ENCODE data around the gene CAND2.
"Not testable (repeated sequence)": the region's sequence is repeated elsewhere in the genome, so short reads cannot be mapped to it uniquely, and the experiment has no call there.

The CAND2 gene

DNA sequence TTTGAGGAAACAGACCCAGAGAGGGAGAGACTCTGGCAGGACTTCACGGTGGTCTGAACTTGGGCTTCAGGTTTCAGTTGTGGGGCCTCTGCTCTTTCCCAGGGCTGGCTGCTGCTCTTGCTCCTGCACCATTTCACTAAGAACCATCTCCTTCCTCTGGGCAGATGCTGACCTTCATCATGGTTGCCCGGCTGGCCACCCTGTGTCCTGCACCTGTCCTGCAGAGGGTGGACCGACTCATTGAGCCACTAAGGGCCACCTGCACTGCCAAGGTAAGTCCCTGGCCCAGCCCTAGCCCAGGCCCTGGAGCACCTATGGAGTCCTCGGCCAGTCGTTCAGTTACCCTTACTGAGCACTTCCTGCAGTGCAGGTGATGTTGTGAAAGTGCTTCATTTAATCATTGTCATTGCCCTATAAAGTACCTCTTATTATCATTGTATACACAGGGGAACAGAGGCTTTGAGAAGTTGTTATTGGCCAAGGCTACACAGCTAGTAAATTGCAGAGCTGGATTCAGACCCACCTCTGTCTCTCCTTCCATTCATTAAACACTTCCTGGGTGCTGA is 34.9 kb downstream of the CAND2 start:
- DNase-seq (ENCODE audit: low spot score): no peak

DNA sequence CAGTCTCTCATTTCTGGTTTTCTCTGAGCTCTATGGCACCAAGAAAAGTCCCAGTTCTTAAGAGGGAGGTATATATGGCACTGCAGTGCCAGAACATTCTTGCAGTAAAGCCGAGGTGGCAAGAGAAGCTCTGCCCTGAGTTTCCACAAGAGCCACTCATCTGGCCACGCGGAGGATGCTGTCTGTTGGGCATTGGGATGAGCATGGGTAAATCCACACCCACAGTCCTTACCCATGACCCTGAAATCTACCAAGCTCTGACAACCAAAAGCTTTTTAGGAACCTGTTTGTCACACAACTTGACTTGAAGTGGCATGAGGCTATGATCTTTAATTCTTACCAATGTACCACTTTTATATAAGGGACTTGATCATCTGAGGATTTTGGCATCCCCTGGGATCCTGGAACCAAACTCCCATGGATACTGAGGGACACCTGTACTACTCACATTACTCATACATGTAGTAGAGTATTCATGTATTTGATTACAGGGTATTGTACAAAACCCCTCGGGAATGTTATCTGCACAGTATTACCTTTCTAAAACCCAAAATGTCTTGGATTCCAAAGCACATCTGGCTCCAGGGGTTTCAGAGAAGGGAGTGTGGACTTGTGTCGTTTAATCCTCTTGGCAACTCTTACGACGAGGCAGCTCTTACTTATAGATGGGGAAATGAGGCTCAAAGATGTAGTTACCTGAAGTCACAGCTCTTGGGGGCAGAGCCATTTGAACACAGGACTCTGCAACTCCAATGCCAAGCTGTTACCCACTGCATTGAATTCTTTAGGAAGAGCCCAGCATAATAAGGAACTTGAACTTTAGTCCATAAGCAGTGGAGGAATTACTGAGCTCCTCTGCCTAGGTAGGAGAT is 36.1 kb downstream of the CAND2 start:
- no peak for DNase-seq (ENCODE audit: low spot score)

DNA sequence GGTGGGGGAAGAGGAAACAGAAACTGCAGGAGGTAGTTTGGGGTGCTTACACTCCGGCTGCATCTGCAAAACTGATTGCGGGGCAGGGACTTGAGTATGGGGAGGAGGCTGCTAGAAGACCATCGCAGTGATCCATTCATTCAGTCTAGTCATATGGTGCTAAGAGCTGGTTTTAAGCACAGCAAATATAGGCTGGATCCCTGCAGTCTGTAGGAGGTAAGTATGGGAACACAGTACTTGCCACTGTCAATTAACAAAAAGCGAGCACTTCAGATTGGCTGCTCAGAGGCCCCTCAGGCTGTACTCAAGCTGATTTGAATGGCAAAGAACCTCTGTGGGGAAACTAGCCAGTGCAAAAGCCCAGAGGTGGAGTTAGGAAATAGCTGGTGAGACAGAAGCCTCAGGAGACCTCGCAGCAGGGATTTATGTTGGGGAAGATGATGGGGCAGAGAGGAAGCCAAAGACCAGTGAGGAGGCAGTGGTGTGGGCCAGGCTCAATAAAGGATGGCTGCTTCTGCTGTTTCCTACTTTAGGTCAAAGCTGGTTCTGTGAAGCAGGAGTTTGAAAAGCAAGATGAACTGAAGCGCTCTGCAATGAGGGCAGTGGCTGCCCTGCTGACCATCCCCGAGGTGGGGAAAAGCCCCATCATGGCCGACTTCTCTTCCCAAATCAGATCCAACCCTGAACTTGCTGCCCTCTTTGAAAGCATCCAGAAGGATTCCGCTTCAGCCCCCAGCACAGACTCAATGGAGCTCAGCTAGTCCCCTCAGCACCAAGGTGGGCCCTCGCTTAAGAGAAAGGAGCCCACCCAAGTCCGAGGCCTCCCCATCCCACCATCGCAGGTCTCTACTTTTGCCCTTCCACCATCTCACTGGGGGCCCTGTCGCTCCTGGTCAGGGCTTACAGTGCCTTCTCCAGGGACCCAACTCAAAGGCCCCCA is 37.0 kb downstream of the CAND2 start:
- no peak for DNase-seq (ENCODE audit: low spot score)

DNA sequence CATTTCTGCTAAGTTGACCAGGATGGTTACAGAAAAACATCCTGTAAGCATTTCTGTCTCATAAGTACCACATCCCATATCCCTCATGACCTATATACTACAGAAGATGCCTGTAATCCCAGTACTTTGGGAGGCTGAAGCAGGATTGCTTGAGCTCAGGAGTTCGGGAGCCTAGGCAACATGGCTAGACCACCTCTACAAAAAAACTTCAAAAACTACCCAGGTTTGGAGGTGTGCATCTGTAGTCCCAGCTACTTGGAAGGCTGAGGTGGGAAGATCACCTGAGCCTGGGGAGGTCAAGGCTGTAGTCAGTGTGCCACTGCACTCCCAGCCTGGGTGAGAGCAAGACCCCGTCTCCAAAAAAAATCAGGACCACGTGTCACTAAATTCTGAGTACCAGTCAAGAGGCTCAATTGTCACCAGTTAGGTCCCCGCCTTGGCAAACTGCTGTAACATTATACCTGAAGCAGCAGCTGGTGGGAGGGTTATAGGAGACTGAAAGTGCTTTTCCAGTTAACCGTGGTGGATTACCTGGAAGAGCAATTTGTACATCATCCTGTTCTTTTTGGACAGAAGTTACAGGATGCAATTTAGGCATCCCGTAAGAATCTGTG is 38.7 kb downstream of the CAND2 start:
- no peak for DNase-seq (ENCODE audit: low spot score)

DNA sequence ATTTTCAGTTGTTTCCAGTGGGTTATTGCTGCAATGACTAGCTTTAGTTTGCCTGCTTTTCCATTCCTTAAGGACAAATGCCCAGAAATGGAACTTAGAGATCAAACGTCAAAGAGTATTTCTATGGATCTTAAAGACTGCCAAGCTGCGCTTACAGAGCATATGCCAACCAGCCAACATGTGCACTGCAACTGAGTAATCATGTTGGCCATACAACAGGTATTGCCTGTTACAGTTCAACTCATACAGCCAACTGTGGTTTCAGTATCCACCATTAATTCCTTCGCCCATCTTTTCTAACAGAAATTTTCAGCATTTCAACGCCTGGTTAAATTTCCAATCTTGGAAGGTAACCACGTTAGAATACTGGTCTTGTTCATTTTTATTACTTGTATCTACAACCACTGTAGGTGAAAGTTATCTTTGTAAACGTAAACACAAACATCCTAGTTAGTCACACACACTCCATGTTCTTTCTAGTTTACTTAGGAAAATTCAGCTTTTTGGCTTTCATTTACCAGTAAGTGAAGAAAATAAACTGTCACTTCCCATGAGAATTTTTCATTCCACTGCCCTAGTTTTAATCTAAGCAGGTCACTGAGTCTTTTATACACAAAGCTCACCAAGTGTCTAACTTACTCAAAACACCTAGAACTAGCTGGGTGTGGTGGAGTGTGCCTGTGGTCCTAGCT is 41.0 kb downstream of the CAND2 start:
- no peak for DNase-seq (ENCODE audit: low spot score)

DNA sequence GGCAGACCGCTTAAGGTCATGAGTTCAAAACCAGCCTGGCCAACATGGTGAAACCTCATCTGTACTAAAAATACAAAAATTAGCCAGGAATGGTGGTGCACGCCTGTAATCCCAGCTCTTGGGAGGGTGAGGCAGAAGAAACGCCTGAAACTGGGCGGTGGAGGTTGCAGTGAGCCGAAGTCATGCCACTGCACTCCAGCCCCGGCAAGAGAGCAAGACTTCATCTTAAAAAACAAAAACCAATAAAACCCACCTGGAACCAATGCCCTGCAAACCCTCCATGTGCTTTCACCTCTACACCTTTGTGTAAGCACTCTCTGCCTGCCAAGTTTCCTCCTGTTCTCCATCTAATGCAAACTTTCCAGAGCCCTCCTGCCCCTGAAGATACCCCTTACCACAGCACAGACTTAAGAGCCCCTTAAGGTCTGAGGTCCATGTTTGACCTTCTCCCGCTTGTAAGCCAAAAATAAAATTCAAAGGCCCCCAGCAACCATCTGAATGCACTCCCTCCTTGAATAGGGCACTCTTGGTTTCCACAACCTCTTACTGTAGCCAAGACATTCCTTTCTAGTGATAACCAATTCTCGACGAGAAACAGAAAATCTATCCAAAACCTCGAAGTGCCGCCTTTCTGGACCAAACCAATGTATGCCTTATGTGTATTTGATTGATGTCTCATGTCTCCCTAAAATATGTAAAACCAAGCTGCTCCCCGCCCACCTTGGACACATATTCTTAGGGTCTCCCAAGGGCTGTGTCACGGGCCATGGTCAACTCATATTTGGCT is 41.9 kb downstream of the CAND2 start:
- no peak for DNase-seq (ENCODE audit: low spot score)

DNA sequence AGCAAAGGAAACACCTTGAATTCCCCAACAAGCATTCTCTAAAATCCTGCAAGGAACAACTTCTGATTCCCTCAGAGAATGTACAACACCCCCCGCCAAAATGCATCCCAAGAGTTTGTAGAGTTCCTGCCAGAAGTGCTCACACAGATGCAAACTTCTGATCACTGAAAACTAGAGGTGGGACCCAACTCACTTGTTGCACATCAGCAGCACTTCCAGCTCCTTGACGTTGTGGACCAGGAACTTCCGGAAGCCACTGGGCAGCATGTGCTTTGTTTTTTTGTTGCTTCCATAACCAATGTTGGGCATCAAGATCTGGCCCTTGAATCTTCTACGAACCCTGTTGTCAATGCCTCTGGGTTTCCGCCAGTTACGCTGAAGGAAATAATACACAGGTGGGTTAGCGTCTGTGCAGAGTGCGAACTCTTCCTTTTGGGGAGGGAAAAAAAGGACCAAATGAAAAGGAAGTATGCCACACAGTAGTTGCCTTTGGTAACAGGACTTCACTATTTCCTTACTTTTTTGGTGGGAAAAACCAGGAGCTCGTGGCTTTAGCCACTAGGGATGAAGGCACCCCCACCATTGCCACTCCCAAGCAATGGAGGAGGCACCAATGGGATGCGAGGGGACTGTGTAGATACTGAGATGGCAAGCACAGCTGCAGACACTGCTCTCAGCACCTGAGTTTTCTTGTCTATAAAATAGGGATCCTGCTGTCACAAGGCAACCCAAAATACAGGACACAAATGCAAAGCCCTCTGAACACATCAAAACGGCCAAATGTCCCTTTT is 42.9 kb downstream of the CAND2 start:
- DNase-seq (ENCODE audit: low spot score): no peak

DNA sequence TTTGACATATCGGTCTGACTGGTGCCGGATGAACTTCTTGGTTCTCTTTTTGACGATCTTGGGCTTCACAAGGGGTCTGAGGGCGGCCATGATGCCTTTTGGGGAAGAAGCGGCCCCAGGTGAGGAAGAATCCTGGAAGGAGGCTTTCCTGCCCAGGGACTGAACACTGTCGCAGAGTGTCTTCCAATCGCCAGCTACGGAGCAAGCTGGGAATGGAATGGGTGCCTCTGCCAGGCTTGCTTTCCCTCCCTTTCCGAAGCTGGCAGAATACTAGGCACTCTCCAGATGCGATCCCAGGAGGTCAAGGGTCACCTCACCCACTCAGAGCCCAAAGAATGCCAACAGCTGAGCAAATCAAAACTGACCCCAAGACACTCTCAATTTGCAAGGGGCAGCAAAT is 43.7 kb downstream of the CAND2 start:
- not testable (repeated sequence) for DNase-seq (ENCODE audit: low spot score)

DNA sequence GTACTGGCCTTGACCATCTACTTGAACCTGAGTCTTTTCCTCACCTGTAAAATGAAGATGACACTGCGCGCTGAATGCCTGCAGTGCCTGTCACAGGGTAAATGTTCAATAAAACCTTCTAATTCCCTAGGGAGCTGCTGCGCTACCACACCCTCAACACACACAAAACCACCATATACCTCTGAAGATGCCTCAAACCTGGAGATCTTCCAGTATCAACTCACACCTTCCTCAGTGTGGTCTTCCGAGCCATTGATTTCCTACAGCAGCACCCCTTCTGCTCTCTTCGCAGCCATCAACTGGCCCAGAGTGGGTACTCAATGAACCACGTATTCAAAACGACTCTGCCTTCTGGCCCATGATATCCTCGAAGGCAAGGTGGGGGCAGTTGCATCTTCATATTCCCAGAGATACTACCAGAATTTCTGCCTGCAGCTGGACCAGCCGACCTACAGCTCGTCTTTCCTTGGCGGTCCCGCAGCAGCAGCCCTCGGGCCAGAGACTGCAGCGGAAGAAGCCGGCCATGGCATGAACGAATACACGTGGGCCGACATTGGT is 44.2 kb downstream of the CAND2 start:
- no peak for DNase-seq (ENCODE audit: low spot score)

DNA sequence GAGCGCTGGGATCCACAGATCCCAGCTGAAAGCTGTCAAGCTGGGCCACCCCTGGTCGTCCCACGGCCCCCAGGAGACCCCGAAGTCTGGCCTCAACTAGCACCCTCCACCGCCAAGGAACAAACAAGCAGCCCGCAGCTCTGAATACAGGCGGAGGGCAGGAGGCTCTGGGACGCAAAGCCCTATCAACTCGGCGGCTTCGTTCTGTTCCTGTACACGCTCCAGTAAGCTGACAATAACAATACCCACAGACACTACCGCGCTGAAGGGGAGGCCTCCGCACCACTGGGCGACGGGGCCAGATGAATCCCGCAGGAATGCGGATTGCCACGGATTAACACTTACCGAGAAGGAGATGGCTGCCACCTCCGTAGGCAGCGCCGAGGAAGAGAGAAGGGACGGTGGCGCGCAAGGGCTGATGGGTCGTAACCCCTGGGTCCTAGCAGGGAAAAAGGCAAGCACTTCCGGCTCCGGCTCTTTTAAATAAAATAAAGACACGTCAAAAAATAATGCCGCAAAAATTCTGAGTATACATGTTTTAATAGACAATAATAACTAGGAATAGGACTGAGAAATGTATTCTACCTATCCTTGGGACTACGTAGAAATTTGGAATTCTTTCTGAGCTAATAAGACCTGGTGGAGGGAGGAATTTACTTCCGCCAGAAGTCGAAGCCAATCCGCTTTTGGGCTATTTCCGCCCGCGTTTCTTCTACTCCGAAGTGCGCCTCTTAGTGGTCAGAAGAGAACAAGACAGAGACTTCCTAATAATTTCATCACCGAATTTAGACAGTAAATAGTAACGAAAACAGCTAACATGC is 44.9 kb downstream of the CAND2 start, which contains the start of gene RPL32:
Gene RPL32, minus strand, starts transcription at position 417 of the 821 bp plus-strand sequence. CDS start 1,328 bp downstream, outside the sequence.
- peak; percentile 96 for DNase-seq (ENCODE audit: low spot score)

DNA sequence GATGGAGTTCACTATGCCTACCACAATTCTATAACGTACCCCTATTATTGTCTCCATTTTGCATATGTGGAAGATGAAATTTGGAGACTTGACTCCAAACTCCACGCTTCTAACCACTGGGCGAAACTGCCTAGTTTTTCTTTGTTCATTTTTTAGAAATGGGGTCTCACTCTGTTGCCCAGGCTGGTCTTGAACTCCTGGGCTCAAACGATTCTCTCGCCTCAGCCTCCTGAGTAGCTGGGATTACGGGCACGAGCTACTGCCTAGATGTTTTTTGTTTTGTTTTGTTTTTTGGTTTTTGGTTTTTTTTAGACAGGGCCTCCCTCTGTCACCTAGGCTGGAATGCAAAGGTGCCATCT is 45.5 kb downstream of the CAND2 start:
- no peak for DNase-seq (ENCODE audit: low spot score)

DNA sequence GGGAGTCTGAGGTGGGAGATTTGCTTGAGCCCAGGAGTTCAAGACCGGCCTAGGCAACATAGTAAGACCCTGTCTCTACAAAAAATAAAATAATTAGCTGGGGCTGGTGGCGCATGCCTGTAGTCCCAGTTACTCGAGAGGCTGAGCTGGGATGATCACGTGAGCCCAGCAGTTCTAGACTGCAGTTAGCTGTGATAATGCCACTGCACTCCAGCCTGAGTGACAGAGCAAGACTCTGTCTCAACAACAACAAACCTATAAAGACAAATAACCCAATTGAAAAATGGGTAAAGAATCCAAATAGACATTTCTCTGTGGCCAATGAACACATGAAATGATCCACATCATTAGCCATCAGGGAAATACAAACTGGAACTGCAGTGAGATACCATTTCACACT is 46.0 kb downstream of the CAND2 start:
- no peak for DNase-seq (ENCODE audit: low spot score)

DNA sequence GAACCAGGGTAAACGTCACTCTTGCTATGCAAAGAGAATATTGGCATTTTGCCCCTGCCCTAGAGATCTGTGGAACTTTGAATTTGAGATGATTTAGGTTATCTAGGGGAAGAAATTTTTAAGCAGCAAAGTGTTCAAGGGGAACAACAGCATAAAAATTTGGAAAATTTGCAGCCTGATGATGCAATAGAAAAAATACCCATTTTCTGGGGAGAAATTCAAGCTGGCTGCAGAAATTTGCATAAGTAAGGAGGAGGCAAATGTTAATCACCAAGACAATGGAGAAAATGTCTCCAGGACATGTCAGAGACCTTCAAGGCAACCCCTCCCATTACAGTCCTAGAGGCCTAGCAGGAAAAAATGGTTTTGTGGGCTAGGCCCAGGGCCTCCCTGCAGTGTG is 49.3 kb downstream of the CAND2 start:
- DNase-seq (ENCODE audit: low spot score): no peak

DNA sequence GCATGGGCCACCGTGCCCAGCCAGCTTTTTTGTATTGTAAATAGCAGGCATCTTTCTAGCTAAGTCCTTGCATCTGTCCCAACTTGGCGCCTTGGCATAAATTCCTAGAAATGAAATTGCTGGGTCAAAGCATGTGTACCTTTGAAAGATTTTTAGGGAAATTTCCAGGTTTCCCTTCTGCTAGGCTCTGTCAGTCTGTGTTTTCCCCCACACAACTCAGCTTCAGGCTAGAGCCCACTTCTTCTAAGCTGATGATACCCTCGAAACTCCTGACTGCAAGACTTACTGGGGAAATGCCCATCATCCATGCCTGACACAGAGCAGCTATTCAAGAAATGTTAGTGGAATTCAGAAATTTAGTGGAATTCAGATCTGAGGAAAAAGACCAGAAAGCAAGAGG is 55.7 kb downstream of the CAND2 start:
- DNase-seq (ENCODE audit: low spot score): no peak

DNA sequence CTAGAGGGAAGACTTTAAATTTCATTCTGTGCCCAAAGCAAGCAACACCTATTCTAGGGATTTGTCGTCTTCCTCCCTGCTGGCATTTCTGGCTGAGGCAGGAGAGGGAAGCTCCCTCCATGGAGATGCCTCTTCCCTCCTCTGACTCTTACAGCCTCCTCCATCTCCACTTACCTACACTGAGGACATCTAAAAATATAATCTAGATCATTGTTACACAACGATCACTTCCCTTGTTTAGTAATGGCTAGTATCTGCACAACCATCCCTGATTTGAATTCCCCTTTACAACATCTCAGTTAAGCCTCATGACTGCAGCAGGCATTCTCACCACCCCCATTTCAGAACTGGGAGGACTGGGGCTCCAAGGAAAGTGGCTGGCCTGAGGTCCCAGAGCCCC is 57.4 kb downstream of the CAND2 start:
- not testable (repeated sequence) for DNase-seq (ENCODE audit: low spot score)

DNA sequence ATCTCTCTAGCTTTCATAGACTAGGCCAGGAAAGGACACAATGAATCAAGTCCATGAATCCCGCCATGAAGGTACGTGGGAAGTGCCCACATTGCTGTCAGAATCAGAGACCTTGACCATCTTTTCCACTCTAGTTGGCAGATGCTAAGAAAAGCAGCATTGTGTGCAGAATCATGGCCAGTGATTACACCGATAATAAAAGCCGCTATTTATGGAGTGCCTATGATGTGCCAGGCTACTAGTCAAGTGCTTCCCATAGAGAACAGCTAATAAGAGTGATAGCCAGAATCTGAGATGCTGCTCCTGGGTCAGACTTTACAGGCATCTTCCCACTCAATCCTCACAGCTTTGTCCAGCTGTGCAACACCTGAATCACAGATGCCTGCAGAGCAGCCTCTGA is 58.1 kb downstream of the CAND2 start:
- DNase-seq (ENCODE audit: low spot score): no peak

DNA sequence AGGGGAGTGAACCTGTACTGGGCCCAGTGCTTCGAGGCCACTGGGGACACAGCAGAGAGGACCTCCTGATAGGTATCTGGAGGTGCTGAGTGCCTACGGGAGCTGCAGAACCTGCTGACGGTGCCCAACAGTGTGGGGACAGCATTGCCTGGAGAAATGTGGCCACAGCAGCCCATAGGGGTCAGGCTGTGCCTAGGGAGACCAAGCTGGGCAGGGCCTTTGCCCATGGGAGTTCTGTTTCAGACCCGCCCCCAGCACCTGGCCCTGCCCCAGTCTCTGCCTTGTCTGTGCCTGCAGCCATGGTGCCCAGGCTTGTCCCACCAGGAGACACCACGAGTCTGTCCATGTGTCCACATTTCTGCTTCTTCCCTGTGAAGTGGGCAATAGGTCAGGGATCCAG is 60.1 kb downstream of the CAND2 start:
- DNase-seq (ENCODE audit: low spot score): no peak

DNA sequence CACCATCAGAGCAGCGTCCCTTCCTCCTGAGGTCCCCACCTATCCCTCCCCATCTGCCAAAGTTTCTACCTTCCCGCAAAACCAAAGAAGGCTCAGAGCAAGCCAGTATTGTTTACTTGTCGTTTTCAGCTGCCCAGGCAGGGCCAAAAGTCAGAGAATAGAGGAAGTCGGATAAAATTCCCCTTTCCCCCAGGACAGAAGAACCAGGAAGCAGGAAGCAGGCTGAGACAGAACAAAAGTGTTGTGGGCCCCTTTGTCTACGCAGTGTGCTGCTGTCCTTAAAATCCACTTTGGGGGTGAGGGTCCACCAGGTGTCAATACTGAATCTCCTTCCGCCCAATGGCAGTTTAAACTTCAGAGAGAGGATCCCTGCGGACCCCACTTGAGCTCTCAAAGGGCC is 63.4 kb downstream of the CAND2 start:
- no peak for DNase-seq (ENCODE audit: low spot score)

DNA sequence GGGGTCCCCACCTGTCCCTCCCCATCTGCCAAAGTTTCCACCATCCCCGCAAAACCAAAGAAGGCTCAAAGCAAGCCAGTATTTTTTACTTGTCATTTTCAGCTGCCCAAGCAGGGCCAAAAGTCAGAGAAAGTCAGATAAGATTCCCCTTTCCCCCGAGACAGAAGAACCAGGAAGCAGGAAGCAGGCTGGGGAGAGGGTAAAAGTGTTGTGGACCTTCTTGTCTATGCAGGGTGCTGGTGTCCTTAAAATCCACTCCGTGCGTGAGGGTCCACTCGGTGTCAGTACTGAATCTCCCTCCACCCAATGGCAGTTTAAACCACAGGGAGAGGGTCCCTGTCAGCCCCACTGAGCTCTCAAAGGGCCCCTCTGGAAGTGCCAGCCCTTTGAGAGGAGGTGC is 65.1 kb downstream of the CAND2 start:
- DNase-seq (ENCODE audit: low spot score): no peak

Measured in LoVo (cell line).